Mesenchymal stem cell (in vitro differentiated cells and primary cell): ENCODE data around the gene TMEM14B.
"Not testable (repeated sequence)": the region's sequence is repeated elsewhere in the genome, so short reads cannot be mapped to it uniquely, and the experiment has no call there.

ENCODE experiments used
- DNase-seq: peaks from one replicate; pipeline ENCODE4 v3.0.0-alpha.2; 2013
- H2AFZ ChIP-seq: one replicate; pipeline ENCODE4 v1.6.1; 2013; ENCODE audit warnings: low read depth, mild to moderate bottlenecking, control low read depth, inconsistent platforms, low read length, moderate library complexity
- H2AK5ac ChIP-seq: 2 replicates; pipeline ENCODE4 v1.6.1; 2013; ENCODE audit warnings: low read length, moderate library complexity, mild to moderate bottlenecking, inconsistent platforms; ENCODE audit not compliant: severe bottlenecking
- H2BK120ac ChIP-seq: one replicate; pipeline ENCODE4 v1.6.1; 2013; ENCODE audit warnings: low read depth, mild to moderate bottlenecking, inconsistent platforms, low read length, moderate library complexity
- H2BK12ac ChIP-seq, 2 experiments: one replicate each; pipeline ENCODE4 v1.6.1; 2013; ENCODE audit warnings: inconsistent platforms in 2 of 2, low read length in 2 of 2, mild to moderate bottlenecking in 2 of 2, moderate library complexity in 2 of 2, control low read depth in 1 of 2
- H2BK15ac ChIP-seq: one replicate; pipeline ENCODE4 v1.6.1; 2013; ENCODE audit warnings: mild to moderate bottlenecking, low read depth, inconsistent platforms; ENCODE audit not compliant: poor library complexity, severe bottlenecking
- H2BK5ac ChIP-seq: 2 replicates; pipeline ENCODE4 v1.6.1; 2013; ENCODE audit warnings: low read depth, mild to moderate bottlenecking, low read length, control low read depth, inconsistent platforms; ENCODE audit not compliant: poor library complexity, severe bottlenecking
- H3K14ac ChIP-seq, 2 experiments: one replicate each; pipeline ENCODE4 v1.6.1; 2013; ENCODE audit warnings: inconsistent platforms in 2 of 2, low read length in 2 of 2, control low read depth in 1 of 2, mild to moderate bottlenecking in 1 of 2, moderate library complexity in 1 of 2
- H3K18ac ChIP-seq, 2 experiments: one replicate each; pipeline ENCODE4 v1.6.1; 2013; ENCODE audit warnings: inconsistent platforms in 2 of 2, low read length in 2 of 2, control low read depth in 1 of 2, low read depth in 1 of 2, mild to moderate bottlenecking in 1 of 2
- H3K23ac ChIP-seq, 2 experiments: one replicate each; pipeline ENCODE4 v1.6.1; 2013; ENCODE audit warnings: inconsistent platforms in 2 of 2, low read length in 2 of 2, mild to moderate bottlenecking in 2 of 2, moderate library complexity in 2 of 2, control low read depth in 1 of 2
- H3K27ac ChIP-seq: 2 replicates; pipeline ENCODE4 v1.5.1; 2013; ENCODE audit warnings: mild to moderate bottlenecking, moderate library complexity, low read length, control low read depth, inconsistent platforms; ENCODE audit not compliant: poor library complexity, severe bottlenecking
- H3K27me3 ChIP-seq, 2 experiments: 2 replicates each; pipeline versions ENCODE4 v1.6.1 to v1.7.0; 2013; ENCODE audit warnings: low read length in 2 of 2, mild to moderate bottlenecking in 2 of 2, moderate library complexity in 2 of 2, control low read depth in 1 of 2, inconsistent platforms in 1 of 2; ENCODE audit not compliant: control insufficient read depth in 1 of 2, insufficient read depth in 1 of 2
- H3K36me3 ChIP-seq, 2 experiments: 2 replicates each; pipeline versions ENCODE4 v1.6.1 to v1.7.0; 2013; ENCODE audit warnings: low read length in 2 of 2, control low read depth in 1 of 2, inconsistent platforms in 1 of 2, low read depth in 1 of 2, mild to moderate bottlenecking in 1 of 2; ENCODE audit not compliant: insufficient read depth in 2 of 2, control insufficient read depth in 1 of 2
- H3K4ac ChIP-seq, 2 experiments: one replicate each; pipeline ENCODE4 v1.6.1; 2013; ENCODE audit warnings: inconsistent platforms in 2 of 2, low read length in 2 of 2, mild to moderate bottlenecking in 2 of 2, moderate library complexity in 2 of 2, control low read depth in 1 of 2, low read depth in 1 of 2
- H3K4me1 ChIP-seq: 2 replicates; pipeline ENCODE4 v1.6.1; 2013; ENCODE audit warnings: low read depth, low read length, control low read depth; ENCODE audit not compliant: control insufficient read depth, insufficient read depth
- H3K4me2 ChIP-seq: 2 replicates; pipeline ENCODE4 v1.6.1; 2013; ENCODE audit warnings: low read length, mild to moderate bottlenecking, inconsistent platforms; ENCODE audit not compliant: poor library complexity, severe bottlenecking
- H3K4me3 ChIP-seq, 2 experiments: 2 replicates each; pipeline versions ENCODE4 v1.5.1 to v1.7.0; 2013; ENCODE audit warnings: low read length in 2 of 2, mild to moderate bottlenecking in 2 of 2, control low read depth in 1 of 2, low read depth in 1 of 2; ENCODE audit not compliant: insufficient read depth in 1 of 2
- H3K79me1 ChIP-seq: replicated peaks from 2 replicates; pipeline ENCODE4 v1.6.1; 2013; ENCODE audit warnings: mild to moderate bottlenecking, control low read depth, low read length, inconsistent platforms; ENCODE audit not compliant: poor library complexity, severe bottlenecking
- H3K9ac ChIP-seq: 2 replicates; pipeline ENCODE4 v1.7.0; 2013; ENCODE audit warnings: mild to moderate bottlenecking, low read length, moderate library complexity
- H3K9me3 ChIP-seq: 2 replicates; pipeline ENCODE4 v1.7.0; 2013; ENCODE audit warnings: mild to moderate bottlenecking, low read length; ENCODE audit not compliant: control insufficient read depth
- H4K8ac ChIP-seq: one replicate; pipeline ENCODE4 v1.6.1; 2013; ENCODE audit warnings: inconsistent platforms, mild to moderate bottlenecking, low read length, moderate library complexity
- H4K91ac ChIP-seq: one replicate; pipeline ENCODE4 v1.6.1; 2013; ENCODE audit warnings: mild to moderate bottlenecking, low read length, inconsistent platforms
- WGBS: methylation state at CpG from one replicate; pipeline ENCODE4 v1.1.7; 2013; ENCODE audit warnings: mixed read lengths; 5-methylcytosine and 5-hydroxymethylcytosine counted together

The TMEM14B gene

GRCh38 chr6:10736731-10737130 lies 10.9 kb upstream of the TMEM14B start:
- Histone ChIP-seq H2BK120ac (no peak overlapping the region), H2BK12ac (no peak overlapping the region), H3K27me3 (no peaks in the 10 kb centered on the region), H4K8ac (no peak overlapping the region), H4K91ac (no peak overlapping the region), H2AK5ac (no peak overlapping the region), H2AFZ (no peak overlapping the region), H3K23ac (no peak overlapping the region), H3K9ac (no peak overlapping the region), H3K27ac (no peak overlapping the region), H3K4ac (no peak overlapping the region), H3K4me2 (no peak overlapping the region), H3K4me3 (no peak overlapping the region), H2BK15ac (no peak overlapping the region), H3K18ac (no peak overlapping the region), H3K36me3 (peaks cover 4 to 31% of the 10 kb centered on the region in 2 experiments), H3K4me1 (peaks cover 6% of the 10 kb centered on the region), H3K79me1 (peaks cover 6% of the 10 kb centered on the region), H2BK5ac (no peak overlapping the region), H3K9me3 (no peaks in the 10 kb centered on the region), H3K14ac (no peak overlapping the region)
- WGBS: 100% methylated on average over 2 of the region's 2 CpGs
- DNase-seq: no peak

DNA sequence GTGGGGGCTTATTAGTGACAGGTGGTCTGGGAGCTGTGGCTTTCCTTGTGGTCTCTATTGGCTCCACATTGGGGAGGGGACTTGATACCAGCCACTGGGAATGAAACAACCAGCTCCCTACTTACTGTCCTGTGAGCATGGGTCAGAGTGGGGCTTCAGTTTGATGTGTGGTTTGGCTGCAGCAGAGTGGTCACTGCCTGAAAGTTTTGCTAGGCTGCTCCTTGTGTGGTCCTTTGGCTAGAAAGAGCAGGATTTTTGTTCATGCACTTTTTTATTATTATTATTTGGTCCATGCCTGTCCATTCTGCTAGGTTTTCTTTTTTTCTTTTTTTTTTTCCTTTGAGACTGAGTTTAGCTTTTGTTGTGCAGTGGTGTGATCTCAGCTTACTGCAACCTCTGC lies 7.5 kb upstream of the TMEM14B start:
- Histone ChIP-seq H3K14ac (no peak overlapping the region), H3K4me2 (no peak overlapping the region), H3K23ac (no peak overlapping the region), H4K8ac (no peak overlapping the region), H2AK5ac (no peak overlapping the region), H2BK12ac (no peak overlapping the region), H3K4me3 (no peak overlapping the region), H3K79me1 (peaks cover 5% of the 10 kb centered on the region), H3K4ac (no peak overlapping the region), H3K27me3 (no peaks in the 10 kb centered on the region), H3K9ac (no peak overlapping the region), H2AFZ (no peak overlapping the region), H3K18ac (no peak overlapping the region), H2BK5ac (no peak overlapping the region), H4K91ac (no peak overlapping the region), H2BK120ac (no peak overlapping the region), H2BK15ac (no peak overlapping the region), H3K27ac (no peak overlapping the region), H3K36me3 (peaks cover 11 to 30% of the 10 kb centered on the region in 2 experiments), H3K9me3 (no peaks in the 10 kb centered on the region), H3K4me1 (peaks cover 4% of the 10 kb centered on the region)
- no peak for DNase-seq

GRCh38 chr6:10741643-10742042 lies 6.0 kb upstream of the TMEM14B start:
- H3K4me1 ChIP-seq, H2BK5ac ChIP-seq, H3K23ac ChIP-seq, H2BK120ac ChIP-seq, H4K8ac ChIP-seq, H3K4ac ChIP-seq, H2BK15ac ChIP-seq, H3K79me1 ChIP-seq, H2AK5ac ChIP-seq, H3K9me3 ChIP-seq, H3K27ac ChIP-seq, H3K14ac ChIP-seq, H3K4me3 ChIP-seq, H3K27me3 ChIP-seq, H3K18ac ChIP-seq, DNase-seq, H3K9ac ChIP-seq, H2AFZ ChIP-seq, H2BK12ac ChIP-seq, H3K4me2 ChIP-seq, H4K91ac ChIP-seq: not testable (repeated sequence)
- WGBS: 96% methylated on average over 4 of the region's 4 CpGs
- peaks cover 11 to 30% of the 10 kb centered on the region in 2 experiments for H3K36me3 ChIP-seq

GRCh38 chr6:10742251-10742650 lies 5.4 kb upstream of the TMEM14B start:
- no peak overlapping the region for H2BK120ac ChIP-seq
- no peak overlapping the region for H2BK5ac ChIP-seq
- H2AFZ ChIP-seq: no peak overlapping the region
- no peak overlapping the region for H3K4me2 ChIP-seq
- no peak overlapping the region for H2BK12ac ChIP-seq
- H4K8ac ChIP-seq: no peak overlapping the region
- 96% methylated on average over 12 of the region's 12 CpGs for WGBS
- peaks cover 2% of the 10 kb centered on the region for H3K4me1 ChIP-seq
- no peak overlapping the region for H3K9ac ChIP-seq
- H2BK15ac ChIP-seq: no peak overlapping the region
- no peak overlapping the region for H3K14ac ChIP-seq
- no peaks in the 10 kb centered on the region for H3K27me3 ChIP-seq
- H2AK5ac ChIP-seq: no peak overlapping the region
- H3K4me3 ChIP-seq: no peak overlapping the region
- peaks cover 2% of the 10 kb centered on the region for H3K79me1 ChIP-seq
- no peak overlapping the region for H3K18ac ChIP-seq
- H3K4ac ChIP-seq: no peak overlapping the region
- peaks cover 11 to 30% of the 10 kb centered on the region in 2 experiments for H3K36me3 ChIP-seq
- H4K91ac ChIP-seq: no peak overlapping the region
- H3K9me3 ChIP-seq: no peaks in the 10 kb centered on the region
- DNase-seq: no peak
- no peak overlapping the region for H3K23ac ChIP-seq
- H3K27ac ChIP-seq: no peak overlapping the region
